SU-DHL-6 (cell line): Measurements from ENCODE around the gene RAP1GAP2.
A peak's percentile ranks its signal among the peaks of the same experiment; 100 is the strongest.

Source experiments
- H2AFZ ChIP-seq: fragments of 200-600 bp; sonication (generic); 2 replicates; pipeline ENCODE4 v1.6.1; 2014; ENCODE audit warnings: low read depth, mild to moderate bottlenecking, moderate library complexity, mixed read lengths, antibody characterized with exemption, low read length; ENCODE audit not compliant: severe bottlenecking
- H3F3A ChIP-seq: fragments of 200-600 bp; shearing (Covaris generic); 2 replicates; pipeline ENCODE4 v1.6.0; 2016; ENCODE audit warnings: antibody characterized with exemption, mild to moderate bottlenecking; ENCODE audit not compliant: insufficient read depth
- H3K27ac ChIP-seq: fragments of 200-600 bp; sonication (generic); 2 replicates; pipeline ENCODE4 v1.5.1; 2016; ENCODE audit warnings: low read depth, mild to moderate bottlenecking, low read length, moderate library complexity, mixed read lengths
- H3K27me3 ChIP-seq: fragments of 200-600 bp; sonication (generic), shearing (Covaris generic); 2 replicates; pipeline ENCODE4 v1.6.0; 2014; ENCODE audit warnings: mild to moderate bottlenecking, low read length
- H3K36me3 ChIP-seq: fragments of 200-600 bp; sonication (generic); 2 replicates; pipeline ENCODE4 v1.6.1; 2014; ENCODE audit warnings: mild to moderate bottlenecking, low read length, mixed read lengths
- H3K4me2 ChIP-seq: fragments of 300-600, 200-600 bp; shearing (Covaris generic), sonication (generic); 2 replicates; pipeline ENCODE4 v1.6.0; 2014; ENCODE audit warnings: low read length, low read depth, mild to moderate bottlenecking; ENCODE audit not compliant: poor library complexity, severe bottlenecking
- H3K4me3 ChIP-seq: fragments of 200-600 bp; sonication (generic); 2 replicates; pipeline ENCODE4 v1.5.1; 2014; ENCODE audit warnings: antibody characterized with exemption, low read length, mild to moderate bottlenecking, mixed read lengths; ENCODE audit not compliant: insufficient read depth, poor library complexity, severe bottlenecking
- H3K79me2 ChIP-seq: fragments of 200-600 bp; sonication (generic); 2 replicates; pipeline ENCODE4 v1.6.1; 2014; ENCODE audit warnings: mild to moderate bottlenecking, low read length, moderate library complexity; ENCODE audit not compliant: insufficient read depth
- H3K9ac ChIP-seq: fragments of 200-600 bp; sonication (generic); 2 replicates; pipeline ENCODE4 v1.7.0; 2014; ENCODE audit warnings: mild to moderate bottlenecking, low read length
- H3K9me2 ChIP-seq: fragments of 200-600 bp; sonication (generic); replicated peaks from 2 replicates; pipeline ENCODE4 v1.6.1; 2014; ENCODE audit warnings: low read length; ENCODE audit not compliant: insufficient read depth
- H3K9me3 ChIP-seq: fragments of 200-600 bp; sonication (generic); 2 replicates; pipeline ENCODE4 v1.6.1; 2014; ENCODE audit warnings: low read length, mixed read lengths; ENCODE audit not compliant: insufficient read depth
- H4K20me1 ChIP-seq: fragments of 200-600 bp; sonication (generic); 2 replicates; pipeline ENCODE4 v1.6.1; 2014; ENCODE audit warnings: low read depth, mild to moderate bottlenecking, antibody characterized with exemption, low read length, moderate library complexity, mixed read lengths
- CTCF ChIP-seq: fragments of 200-600 bp; sonication (generic); IDR thresholded peaks from one replicate; pipeline ENCODE4 v1.5.1; 2017; ENCODE audit warnings: antibody characterized with exemption, mild to moderate bottlenecking, low read length, moderate library complexity; ENCODE audit not compliant: insufficient read depth, poor library complexity, severe bottlenecking
- EZH2phosphoT487 ChIP-seq: fragments of 200-600 bp; sonication (generic), shearing (Covaris generic); conservative IDR thresholded peaks from 2 replicates; pipeline ENCODE4 v1.6.1; 2018; ENCODE audit warnings: mild to moderate bottlenecking, antibody characterized with exemption, low read length, moderate library complexity, mixed read lengths

The RAP1GAP2 gene

DNA sequence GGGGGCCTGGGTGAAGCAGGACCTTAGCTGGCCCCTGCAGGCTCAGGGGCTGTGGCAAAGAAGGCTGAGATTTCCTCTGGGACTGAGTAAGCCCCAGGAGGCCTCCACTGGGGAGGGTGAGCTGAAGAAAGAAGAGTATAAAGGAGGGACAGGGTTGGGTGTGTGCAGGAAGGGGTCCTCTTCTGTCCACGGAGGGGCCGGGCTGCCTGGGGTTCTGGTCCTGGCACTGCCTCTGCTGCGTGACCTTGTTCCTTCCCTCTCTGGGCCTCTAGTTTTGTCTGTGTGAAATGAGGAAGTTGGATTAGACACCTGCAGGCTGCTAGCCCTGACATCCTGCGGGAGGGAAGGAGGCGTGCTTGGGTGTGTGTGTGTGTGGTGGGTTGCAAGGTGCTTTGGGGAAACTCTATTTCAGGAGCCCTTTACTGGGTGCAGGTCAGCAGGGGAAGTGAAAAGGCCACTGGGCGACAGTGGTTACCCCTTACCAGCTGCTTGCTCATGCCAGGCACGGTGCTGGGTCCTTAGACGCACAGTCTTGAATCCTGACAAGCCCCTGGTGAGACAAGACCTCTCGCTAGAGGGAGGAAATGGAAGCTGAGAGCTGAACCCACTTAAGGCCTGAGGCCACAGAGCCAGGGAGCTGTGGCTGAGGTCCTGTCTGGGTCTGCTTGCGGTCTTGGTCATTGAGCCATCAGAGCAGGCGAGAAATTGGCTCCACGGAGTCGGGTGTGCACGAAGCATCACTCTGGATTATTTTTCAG is 206.5 kb downstream of the RAP1GAP2 start:
- no peaks in the 10 kb centered on the region for H3K36me3 ChIP-seq
- H3F3A ChIP-seq = peaks cover 38% of the 10 kb centered on the region
- no peaks in the 10 kb centered on the region for H3K9me2 ChIP-seq
- H2AFZ ChIP-seq = peak overlapping the region; percentile 5
- H3K27ac ChIP-seq = peak overlapping the region; percentile 99
- no peaks in the 10 kb centered on the region for H3K79me2 ChIP-seq
- H3K4me3 ChIP-seq = peak overlapping the region; percentile 31
- TF ChIP-seq CTCF (no peak), EZH2phosphoT487 (no peak)
- H3K9ac ChIP-seq = peak overlapping the region; percentile 65
- H3K4me2 ChIP-seq = peak overlapping the region; percentile 75
- H3K27me3 ChIP-seq = no peaks in the 10 kb centered on the region
- no peaks in the 10 kb centered on the region for H4K20me1 ChIP-seq
- H3K9me3 ChIP-seq = no peaks in the 10 kb centered on the region

DNA sequence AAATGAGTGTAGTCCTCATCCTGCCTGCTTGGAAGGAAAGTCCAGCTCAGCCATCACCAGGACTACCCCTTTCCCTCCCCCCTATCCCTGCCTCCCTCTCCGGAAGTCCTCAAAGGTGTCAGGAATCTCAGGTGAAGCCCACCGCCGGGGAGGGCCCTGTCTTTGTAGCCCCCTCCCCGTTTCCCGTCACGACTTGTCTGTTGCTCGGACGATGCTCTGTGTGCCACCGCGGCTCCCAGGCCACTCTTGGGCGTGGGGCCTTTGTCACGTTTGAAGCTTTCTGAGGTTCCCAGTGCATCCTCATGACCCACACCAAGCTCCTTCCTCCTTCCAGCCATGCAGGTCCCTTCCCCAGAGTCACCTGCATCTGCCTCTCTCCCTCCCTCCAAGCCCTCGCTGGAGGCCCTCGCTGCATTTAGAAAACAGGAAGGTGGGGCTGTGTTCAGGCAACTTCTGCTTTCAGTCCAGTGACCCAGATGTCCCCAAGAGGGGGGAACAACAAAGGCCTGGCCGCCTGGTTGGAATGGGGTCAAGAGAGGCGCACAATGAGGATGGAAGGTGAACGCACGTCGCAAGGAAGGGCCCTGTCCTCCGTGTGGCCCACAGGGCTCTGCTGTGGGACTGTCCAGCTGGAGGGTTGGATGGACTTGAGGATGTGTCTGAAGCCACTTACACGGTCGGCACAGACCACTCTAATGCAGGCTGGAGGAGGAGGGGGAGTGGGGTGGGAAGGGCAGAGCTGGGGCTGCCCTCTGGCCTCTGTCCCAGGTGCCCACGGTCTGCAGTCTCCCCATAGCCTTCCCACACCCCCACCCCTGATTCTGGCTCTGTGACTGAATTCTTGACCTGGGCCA is 207.3 kb downstream of the RAP1GAP2 start:
- Histone ChIP-seq H3K27me3 (no peaks in the 10 kb centered on the region), H3K4me3 (peak overlapping the region; percentile 42), H4K20me1 (no peaks in the 10 kb centered on the region), H2AFZ (no peak overlapping the region), H3F3A (peaks cover 38% of the 10 kb centered on the region), H3K9me3 (no peaks in the 10 kb centered on the region), H3K27ac (peak overlapping the region; percentile 99), H3K36me3 (no peaks in the 10 kb centered on the region), H3K79me2 (no peaks in the 10 kb centered on the region), H3K4me2 (peak overlapping the region; percentile 75), H3K9ac (peak overlapping the region; percentile 64), H3K9me2 (no peaks in the 10 kb centered on the region)
- TF ChIP-seq EZH2phosphoT487 (no peak), CTCF (no peak)

DNA sequence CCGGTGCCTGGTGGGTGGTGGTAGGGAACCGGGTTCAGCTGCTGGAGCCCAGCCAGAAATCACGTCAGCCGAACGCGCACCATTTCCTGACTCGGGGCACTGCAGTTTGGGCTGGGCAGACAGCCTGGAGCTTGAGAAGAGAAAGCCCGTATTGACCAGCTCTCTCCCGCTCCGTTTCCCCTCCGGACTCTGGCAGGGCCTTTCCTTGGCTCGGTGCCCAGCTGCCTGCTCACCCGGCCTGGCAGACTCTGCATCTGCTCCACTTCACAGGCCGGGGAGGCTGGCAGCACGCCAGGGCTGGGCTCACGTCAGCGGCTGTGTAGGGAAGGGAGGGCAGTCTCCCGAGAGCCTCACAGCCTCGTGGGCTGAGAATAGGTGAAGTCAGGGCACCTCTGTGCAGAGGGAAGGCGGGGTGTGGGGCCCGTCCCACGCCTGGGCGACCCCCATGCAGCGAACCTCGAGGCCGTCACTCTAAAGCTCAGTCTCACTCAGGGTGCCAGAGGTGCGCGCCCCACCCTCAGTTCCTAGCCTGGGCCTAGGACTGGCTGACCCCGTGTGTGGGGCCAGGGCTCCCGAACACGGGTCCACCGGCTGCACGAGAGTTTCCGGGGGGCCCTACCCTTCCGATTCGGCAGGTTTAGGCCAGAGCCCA is 208.0 kb downstream of the RAP1GAP2 start:
- H3K27ac ChIP-seq = peak overlapping the region; percentile 99
- H3K9me3 ChIP-seq = no peaks in the 10 kb centered on the region
- peak overlapping the region; percentile 42 for H3K4me3 ChIP-seq
- H3K27me3 ChIP-seq = no peaks in the 10 kb centered on the region
- H4K20me1 ChIP-seq = no peaks in the 10 kb centered on the region
- no peaks in the 10 kb centered on the region for H3K79me2 ChIP-seq
- H3K9me2 ChIP-seq = no peaks in the 10 kb centered on the region
- peaks cover 38% of the 10 kb centered on the region for H3F3A ChIP-seq
- H2AFZ ChIP-seq = no peak overlapping the region
- no peaks in the 10 kb centered on the region for H3K36me3 ChIP-seq
- H3K9ac ChIP-seq = peak overlapping the region; percentile 64
- TF ChIP-seq EZH2phosphoT487 (no peak), CTCF (no peak)
- H3K4me2 ChIP-seq = peak overlapping the region; percentile 75
